Transverse colon (tissue), 4 donors: ENCODE measurements around the gene PRKCH. TPM values are rescaled to one million over a fixed set of nuclear protein-coding genes. Genes with fewer than 3 reads are reported as not detected.

Experiments used
- DNase-seq: peaks from one replicate; pipeline ENCODE4 v3.0.0-alpha.2; 2019
- H3K27ac ChIP-seq, 4 donors: fragments of 200-600 bp; sonication (generic); 2 replicates each; pipeline ENCODE4 v1.5.1; 2016 to 2018; ENCODE audit warnings: inconsistent platforms in 4 of 4
- H3K27me3 ChIP-seq: fragments of 200-600 bp; sonication (generic); 2 replicates; pipeline ENCODE4 v1.5.1; 2017; ENCODE audit warnings: inconsistent platforms
- H3K36me3 ChIP-seq, 4 donors: fragments of 200-600 bp; sonication (generic); 2 replicates each; pipeline ENCODE4 v1.5.1; 2017 to 2019; ENCODE audit warnings: inconsistent platforms in 4 of 4
- H3K4me1 ChIP-seq, 4 donors: fragments of 200-600 bp; sonication (generic); 2 replicates each; pipeline ENCODE4 v1.5.1; 2017 to 2020; ENCODE audit warnings: inconsistent platforms in 4 of 4
- H3K4me3 ChIP-seq, 4 donors: fragments of 200-600 bp; sonication (generic); 1 replicate in 1 of 4; 2 replicates in 3 of 4; pipeline versions ENCODE4 v1.5.1 to v1.6.1; 2017 to 2019; ENCODE audit warnings: inconsistent platforms in 4 of 4
- H3K9me3 ChIP-seq, 2 donors: fragments of 200-600 bp; sonication (generic); 2 replicates each; pipeline ENCODE4 v1.5.1; 2017 to 2019; ENCODE audit warnings: inconsistent platforms in 2 of 2
- CTCF ChIP-seq, 5 experiments: fragments of 200-600 bp in 3 of 5; fragments of 450-650 bp in 2 of 5; sonication (generic) in 3 of 5; IDR thresholded peaks; 1 replicate in 2 of 5; 2 replicates in 3 of 5; pipeline ENCODE4 v1.5.1; 2016 to 2017; ENCODE audit warnings: antibody characterized with exemption in 5 of 5, inconsistent platforms in 3 of 5, mild to moderate bottlenecking in 2 of 5, moderate library complexity in 1 of 5
- EP300 ChIP-seq: sonication (generic); formaldehyde crosslinking; IDR thresholded peaks from one replicate; pipeline ENCODE4 v1.6.1; 2017; ENCODE audit warnings: antibody characterized with exemption, low read depth
- POLR2A ChIP-seq: fragments of 450-650 bp; IDR thresholded peaks from one replicate; pipeline ENCODE4 v1.6.1; 2016; ENCODE audit warnings: antibody characterized with exemption, mild to moderate bottlenecking, moderate library complexity
- POLR2AphosphoS5 ChIP-seq, 3 donors: sonication (generic); formaldehyde crosslinking; IDR thresholded peaks; one replicate each; pipeline ENCODE4 v1.6.1; 2016; ENCODE audit warnings: antibody characterized with exemption in 3 of 3
- WGBS, 2 donors: methylation state at CpG; one replicate each; pipeline ENCODE4 v1.1.5; 2018; ENCODE audit warnings: low coverage in 1 of 2; 5-methylcytosine and 5-hydroxymethylcytosine counted together
- in situ Hi-C, 4 donors: fragments of 200-750 bp; cut with MboI; loops; one replicate each; pipeline versions ENCODE4 v1.15.0 to v1.15.1; 2017; ENCODE audit warnings: low sequenced_read_pairs in 3 of 4, low pct_ligation_motif_present in 1 of 4, low pct_unique_long_range_greater_than_20kb in 1 of 4
- intact Hi-C: fragments of 100-400 bp; cut with DNase I; formaldehyde crosslinking; loops from one replicate; pipeline ENCODE4 v1.15.1; 2023; ENCODE audit warnings: low total_unique reads
- total RNA-seq, 4 donors: library from RNA; depleted of rRNA; stranded (reverse); fragments of >200 nt; gene quantifications; one replicate each; pipeline ENCODE4 v1.1.0, GENCODE V29; 2016

The PRKCH gene
- total RNA-seq, 4 donors from 2014 or later, result 12.4 to 38.9 (median 27.0) TPM

GRCh38 chr14:61343471-61343870, 22.1 kb downstream of the PRKCH start:
- Histone ChIP-seq H3K4me3 (no peak overlapping the region), H3K4me1 (no peaks in the 10 kb centered on the region), H3K27ac (peak overlapping the region; percentile 40 to 74 (median 63)), H3K27me3 (no peaks in the 10 kb centered on the region), H3K9me3 (no peaks in the 10 kb centered on the region), H3K36me3 (no peaks in the 10 kb centered on the region)
- DNase-seq, result no peak
- 63 to 73% methylated on average over 1 of the region's 1 CpG for WGBS, 2 donors
- TF ChIP-seq POLR2AphosphoS5 (IDR thresholded peaks at IDR 0.05) (no peak), CTCF (IDR thresholded peaks at IDR 0.05) (no peak), EP300 (no peak), POLR2A (no peak)
- intact Hi-C loops, result no loop called here
- in situ Hi-C loops, result no loop called here

- Histone ChIP-seq H3K4me3 (no peak overlapping the region), H3K27ac (peak overlapping the region; percentile 40 to 74 (median 63)), H3K4me1 (no peaks in the 10 kb centered on the region), H3K36me3 (no peaks in the 10 kb centered on the region), H3K9me3 (no peaks in the 10 kb centered on the region), H3K27me3 (no peaks in the 10 kb centered on the region)
- no peak for DNase-seq
- TF ChIP-seq POLR2AphosphoS5 (IDR thresholded peaks at IDR 0.05) (no peak), CTCF (IDR thresholded peaks at IDR 0.05) (no peak), EP300 (no peak), POLR2A (no peak)
- in situ Hi-C loops, result no loop called here
- intact Hi-C loops, result no loop called here
- 72 to 76% methylated on average over 3 to 4 of the region's 4 CpGs for WGBS, 2 donors
Measured at GRCh38 chr14:61343991-61344405, 22.6 kb downstream of the PRKCH start.

GRCh38 chr14:61344437-61345150, 23.2 kb downstream of the PRKCH start:
- intact Hi-C loops (no loop called here), in situ Hi-C loops (no loop called here)
- Histone ChIP-seq H3K9me3 (no peaks in the 10 kb centered on the region), H3K36me3 (no peaks in the 10 kb centered on the region), H3K27me3 (no peaks in the 10 kb centered on the region), H3K4me1 (no peaks in the 10 kb centered on the region), H3K27ac (peak overlapping the region; percentile 40 to 74 (median 63)), H3K4me3 (no peak overlapping the region)
- DNase-seq, result no peak
- TF ChIP-seq POLR2AphosphoS5 (IDR thresholded peaks at IDR 0.05) (no peak), EP300 (no peak), POLR2A (no peak), CTCF (IDR thresholded peaks at IDR 0.05) (no peak)
- 72% methylated on average over 7 of the region's 7 CpGs; no CpG with 5 or more reads in 1 of the 2 donors for WGBS, 2 donors

GRCh38 chr14:61345151-61345482, 23.7 kb downstream of the PRKCH start:
- 56 to 74% methylated on average over 2 of the region's 2 CpGs for WGBS, 2 donors
- no peaks in the 10 kb centered on the region for H3K27me3 ChIP-seq
- DNase-seq, result no peak
- no peaks in the 10 kb centered on the region for H3K4me1 ChIP-seq
- no peak overlapping the region for H3K4me3 ChIP-seq
- in situ Hi-C loops, result no loop called here
- H3K27ac ChIP-seq, result peak overlapping the region in 3 of 4 donors; percentile 60 to 74 (median 66)
- no peaks in the 10 kb centered on the region for H3K9me3 ChIP-seq
- intact Hi-C loops, result no loop called here
- TF ChIP-seq CTCF (IDR thresholded peaks at IDR 0.05) (no peak), POLR2AphosphoS5 (IDR thresholded peaks at IDR 0.05) (no peak), EP300 (no peak), POLR2A (no peak)
- no peaks in the 10 kb centered on the region for H3K36me3 ChIP-seq
